GM10248 (cell line): ENCODE measurements around the gene ZNF33B.

Experiments used
- CTCF ChIA-PET: fragments of 300-600 bp; sonication (Branson Sonifier 250); formaldehyde crosslinking; extraction: SDS; loops from one replicate; lab custom pipeline; 2021; ENCODE audit warnings: antibody characterized with exemption; lab: Yijun Ruan, JAX
- POLR2A ChIA-PET: fragments of 350-650 bp; sonication (Branson Sonifier 250); formaldehyde crosslinking; extraction: SDS; loops from one replicate; lab custom pipeline; 2020; ENCODE audit warnings: antibody characterized with exemption; lab: Yijun Ruan, JAX
- DNase-seq: peaks from one replicate; pipeline ENCODE4 v3.0.0; 2012; ENCODE audit errors: extremely low spot score
- CTCF ChIP-seq: IDR thresholded peaks from 2 replicates; pipeline ENCODE4 v1.5.1; 2012; ENCODE audit warnings: mild to moderate bottlenecking, low read depth; ENCODE audit errors: extremely low read depth, missing control alignments, control extremely low read depth

Gene ZNF33B

GRCh38 chr10:42543840-42544372, 94.5 kb downstream of the ZNF33B start:
- POLR2A ChIA-PET = no interaction called here
- no peak for DNase-seq
- no peak for TF ChIP-seq CTCF
- CTCF ChIA-PET = no interaction called here
